Activated naive CD4-positive, alpha-beta T cell treated with anti-CD3 and anti-CD28 coated beads, Interleukin-2, amount 10 ng/mL, durations not matched to agents 7 days and 5 days (primary cell): Measurements from ENCODE around the gene SLC35D3.
"Not testable (repeated sequence)": the region's sequence is repeated elsewhere in the genome, so short reads cannot be mapped to it uniquely, and the experiment has no call there.

ENCODE experiments used
- CTCF ChIA-PET: fragments of 350-600 bp; sonication (Branson Sonifier 250); formaldehyde crosslinking; loops from one replicate; lab custom pipeline; 2021; ENCODE audit warnings: antibody characterized with exemption; lab: Charles Lee
- DNase-seq: peaks from one replicate; pipeline ENCODE4 v3.0.0-alpha.2; 2020
- H3K27ac Mint-ChIP-seq: one replicate; pipeline ENCODE4 v1.8.0; 2021; ENCODE audit warnings: mild to moderate bottlenecking, moderate library complexity, mixed read lengths
- H3K27me3 Mint-ChIP-seq: one replicate; pipeline ENCODE4 v1.8.0; 2021; ENCODE audit warnings: mild to moderate bottlenecking, mixed read lengths
- H3K36me3 Mint-ChIP-seq: one replicate; pipeline ENCODE4 v1.8.0; 2021; ENCODE audit warnings: mixed read lengths
- H3K4me1 Mint-ChIP-seq: one replicate; pipeline ENCODE4 v1.8.0; 2021; ENCODE audit warnings: mixed read lengths
- H3K4me3 Mint-ChIP-seq: one replicate; pipeline ENCODE4 v1.8.0; 2021; ENCODE audit warnings: mild to moderate bottlenecking, moderate library complexity, mixed read lengths
- H3K9me3 Mint-ChIP-seq: one replicate; pipeline ENCODE4 v1.8.0; 2021; ENCODE audit warnings: mixed read lengths

The SLC35D3 gene

GRCh38 chr6:136964398-136964797 lies 42.3 kb downstream of the SLC35D3 start:
- Mint-ChIP-seq H3K4me3 (no peak overlapping the region), H3K27ac (no peak overlapping the region), H3K36me3 (no peaks in the 10 kb centered on the region), H3K9me3 (no peaks in the 10 kb centered on the region), H3K27me3 (peaks cover 51% of the 10 kb centered on the region), H3K4me1 (no peaks in the 10 kb centered on the region)
- no peak for DNase-seq
- CTCF ChIA-PET = no interaction called here

- no peaks in the 10 kb centered on the region for H3K4me1 Mint-ChIP-seq
- H3K27ac Mint-ChIP-seq = no peak overlapping the region
- peak; percentile 77 for DNase-seq
- CTCF ChIA-PET = interaction anchor here (0.7 to 1.3 kb wide), 7 partner anchors 45 to 554 kb away, joined by 3 to 4 read pairs (median 3); no protein-coding TSS in a partner anchor
- H3K36me3 Mint-ChIP-seq = no peaks in the 10 kb centered on the region
- no peaks in the 10 kb centered on the region for H3K9me3 Mint-ChIP-seq
- no peak overlapping the region for H3K4me3 Mint-ChIP-seq
- peaks cover 46% of the 10 kb centered on the region for H3K27me3 Mint-ChIP-seq
These were observed 46.0 kb downstream of the SLC35D3 start for GRCh38 chr6:136967876-136968752.

GRCh38 chr6:136968837-136969236 lies 46.7 kb downstream of the SLC35D3 start:
- Mint-ChIP-seq H3K4me3 (no peak overlapping the region), H3K36me3 (no peaks in the 10 kb centered on the region), H3K27me3 (peaks cover 46% of the 10 kb centered on the region), H3K4me1 (no peaks in the 10 kb centered on the region), H3K9me3 (no peaks in the 10 kb centered on the region), H3K27ac (no peak overlapping the region)
- CTCF ChIA-PET = interaction anchor here (0.7 to 1.3 kb wide), 6 partner anchors 45 to 553 kb away, joined by 3 to 4 read pairs (median 3); no protein-coding TSS in a partner anchor
- DNase-seq = no peak

GRCh38 chr6:136969433-136969832 lies 47.3 kb downstream of the SLC35D3 start:
- CTCF ChIA-PET = interaction anchor here (1.0 kb wide), 1 partner anchor 11 kb away, joined by 3 read pairs; no protein-coding TSS in a partner anchor
- H3K27ac Mint-ChIP-seq = no peak overlapping the region

GRCh38 chr6:136969930-136970329 lies 47.8 kb downstream of the SLC35D3 start:
- Mint-ChIP-seq H3K36me3 (no peaks in the 10 kb centered on the region), H3K27me3 (peaks cover 39% of the 10 kb centered on the region), H3K4me3 (no peak overlapping the region), H3K9me3 (no peaks in the 10 kb centered on the region), H3K4me1 (no peaks in the 10 kb centered on the region), H3K27ac (no peak overlapping the region)
- CTCF ChIA-PET = interaction anchor here (1.0 kb wide), 1 partner anchor 11 kb away, joined by 3 read pairs; no protein-coding TSS in a partner anchor
- DNase-seq = no peak

More at GRCh38 chr6:136969433-136969832, 47.3 kb downstream of the SLC35D3 start:
- Mint-ChIP-seq H3K4me1 (no peaks in the 10 kb centered on the region), H3K36me3 (no peaks in the 10 kb centered on the region), H3K4me3 (no peak overlapping the region), H3K27me3 (peaks cover 44% of the 10 kb centered on the region), H3K9me3 (no peaks in the 10 kb centered on the region)
- DNase-seq = no peak

- Mint-ChIP-seq H3K27ac (no peak overlapping the region), H3K4me3 (no peak overlapping the region), H3K36me3 (no peaks in the 10 kb centered on the region), H3K27me3 (peaks cover 30% of the 10 kb centered on the region), H3K9me3 (no peaks in the 10 kb centered on the region), H3K4me1 (no peaks in the 10 kb centered on the region)
- CTCF ChIA-PET = no interaction called here
- DNase-seq = no peak
These were observed 49.5 kb downstream of the SLC35D3 start for GRCh38 chr6:136971609-136972008.

- H3K27me3 Mint-ChIP-seq = peaks cover 13% of the 10 kb centered on the region
- H3K4me1 Mint-ChIP-seq, H3K36me3 Mint-ChIP-seq, DNase-seq, H3K9me3 Mint-ChIP-seq, H3K4me3 Mint-ChIP-seq, CTCF ChIA-PET, H3K27ac Mint-ChIP-seq: not testable (repeated sequence)
These were observed 51.7 kb downstream of the SLC35D3 start for GRCh38 chr6:136973781-136974180.
